CD14-positive monocyte (primary cell): Measurements from ENCODE around the gene PSD. TPM values are rescaled to one million over a fixed set of nuclear protein-coding genes. Genes with fewer than 3 reads are reported as not detected.

Experiments used
- DNase-seq, 3 donors: peaks; one replicate each; pipeline ENCODE4 v3.0.0-alpha.2; 2011 to 2022
- H2AFZ ChIP-seq: 2 replicates; pipeline ENCODE4 v1.6.0; 2012; ENCODE audit warnings: mild to moderate bottlenecking, low read depth, low read length, inconsistent platforms; ENCODE audit not compliant: insufficient read depth, poor library complexity, severe bottlenecking
- H3K27ac ChIP-seq, 2 donors: 1 replicate in 1 of 2; 2 replicates in 1 of 2; pipeline ENCODE4 v1.5.1; 2012 to 2013; ENCODE audit warnings: low read length in 2 of 2, control low read depth in 1 of 2, inconsistent platforms in 1 of 2, low read depth in 1 of 2, mild to moderate bottlenecking in 1 of 2
- H3K27me3 ChIP-seq, 2 donors: one replicate each; pipeline versions ENCODE4 v1.6.0 to v1.6.1; 2011 to 2013; ENCODE audit warnings: low read length in 2 of 2; ENCODE audit not compliant: control insufficient read depth in 2 of 2, insufficient read depth in 2 of 2
- H3K36me3 ChIP-seq, 2 donors: replicated peaks in 1 of 2; 1 replicate in 1 of 2; 2 replicates in 1 of 2; pipeline versions ENCODE4 v1.5.1 to v1.6.1; 2012 to 2013; ENCODE audit warnings: low read length in 2 of 2, control low read depth in 1 of 2, inconsistent platforms in 1 of 2, mild to moderate bottlenecking in 1 of 2; ENCODE audit not compliant: insufficient read depth in 2 of 2, control insufficient read depth in 1 of 2
- H3K4me1 ChIP-seq, 2 donors: 1 replicate in 1 of 2; 2 replicates in 1 of 2; pipeline versions ENCODE4 v1.5.1 to v1.6.1; 2012 to 2013; ENCODE audit warnings: low read length in 2 of 2, control low read depth in 1 of 2, inconsistent platforms in 1 of 2, mild to moderate bottlenecking in 1 of 2, moderate library complexity in 1 of 2; ENCODE audit not compliant: insufficient read depth in 2 of 2, control insufficient read depth in 1 of 2
- H3K4me2 ChIP-seq: replicated peaks from 2 replicates; pipeline ENCODE3; 2012; ENCODE audit warnings: low read length, moderate library complexity, mild to moderate bottlenecking; ENCODE audit not compliant: poor library complexity, severe bottlenecking; ENCODE audit errors: extremely low read depth
- H3K4me3 ChIP-seq, 3 experiments: fragments of 200-600 bp in 1 of 3; sonication (generic) in 1 of 3; replicated peaks in 1 of 3; 1 replicate in 2 of 3; 2 replicates in 1 of 3; pipeline ENCODE4 v1.5.1; 2011 to 2013; ENCODE audit warnings: low read length in 3 of 3, mild to moderate bottlenecking in 3 of 3, control low read depth in 2 of 3, low read depth in 2 of 3, inconsistent platforms in 1 of 3, moderate library complexity in 1 of 3
- H3K79me2 ChIP-seq: 2 replicates; pipeline ENCODE4 v1.6.0; 2012; ENCODE audit warnings: mild to moderate bottlenecking, control low read depth, inconsistent platforms, low read length, moderate library complexity; ENCODE audit not compliant: insufficient read depth
- H3K9ac ChIP-seq: 2 replicates; pipeline ENCODE4 v1.6.0; 2017; ENCODE audit warnings: low read length, mild to moderate bottlenecking; ENCODE audit not compliant: insufficient read depth, poor library complexity, severe bottlenecking
- H3K9me3 ChIP-seq, 2 donors: replicated peaks in 1 of 2; 1 replicate in 1 of 2; 2 replicates in 1 of 2; pipeline versions ENCODE4 v1.5.1 to v1.6.1; 2012 to 2013; ENCODE audit warnings: low read length in 2 of 2, control low read depth in 1 of 2; ENCODE audit not compliant: control insufficient read depth in 1 of 2, insufficient read depth in 1 of 2
- H4K20me1 ChIP-seq: 2 replicates; pipeline ENCODE4 v1.6.0; 2012; ENCODE audit warnings: mild to moderate bottlenecking, low read length, control low read depth, moderate library complexity; ENCODE audit not compliant: insufficient read depth
- H3K27ac Mint-ChIP-seq, 7 donors: one replicate each; pipeline ENCODE4 v1.8.0; 2020; ENCODE audit warnings: mild to moderate bottlenecking in 7 of 7, mixed read lengths in 7 of 7, moderate library complexity in 6 of 7, inconsistent platforms in 2 of 7
- H3K27me3 Mint-ChIP-seq, 3 donors: one replicate each; pipeline ENCODE4 v1.8.0; 2021 to 2022; ENCODE audit warnings: low read depth in 3 of 3, mild to moderate bottlenecking in 3 of 3, mixed read lengths in 3 of 3, moderate library complexity in 3 of 3, inconsistent platforms in 1 of 3
- H3K36me3 Mint-ChIP-seq, 2 donors: one replicate each; pipeline ENCODE4 v1.8.0; 2020; ENCODE audit warnings: mixed read lengths in 2 of 2, inconsistent platforms in 1 of 2, mild to moderate bottlenecking in 1 of 2
- H3K4me1 Mint-ChIP-seq: one replicate; pipeline ENCODE4 v1.8.0; 2020; ENCODE audit warnings: mild to moderate bottlenecking, mixed read lengths
- H3K4me3 Mint-ChIP-seq, 2 donors: one replicate each; pipeline ENCODE4 v1.8.0; 2020; ENCODE audit warnings: mild to moderate bottlenecking in 2 of 2, mixed read lengths in 2 of 2, moderate library complexity in 1 of 2
- H3K9me3 Mint-ChIP-seq, 7 donors: one replicate each; pipeline ENCODE4 v1.8.0; 2020 to 2022; ENCODE audit warnings: mixed read lengths in 7 of 7, mild to moderate bottlenecking in 6 of 7, moderate library complexity in 6 of 7, inconsistent platforms in 2 of 7
- CTCF ChIP-seq: fragments of 200-600 bp; IDR thresholded peaks from one replicate; pipeline ENCODE4 v1.8.0; 2022; ENCODE audit warnings: antibody characterized with exemption, mild to moderate bottlenecking
- WGBS: methylation state at CpG from one replicate; pipeline ENCODE4 v1.1.5; 2013; ENCODE audit warnings: missing lambda C conversion rate; ENCODE audit not compliant: insufficient coverage; 5-methylcytosine and 5-hydroxymethylcytosine counted together
- intact Hi-C, 2 donors: fragments of 100-400 bp; cut with micrococcal nuclease; formaldehyde crosslinking; loops; one replicate each; pipeline versions ENCODE4 v1.15.0 to v1.15.1; 2023
- polyA plus RNA-seq, 3 donors: library from polyadenylated mRNA; depleted of rRNA in 1 of 3; unstranded in 2 of 3; stranded (reverse) in 1 of 3; fragments of 300-500 nt in 2 of 3; fragments of >200 nt in 1 of 3; fragmentation: Illumina TruSeq in 2 of 3; gene quantifications; 1 replicate in 2 of 3; 2 replicates in 1 of 3; pipeline ENCODE4 v1.2.3, GENCODE V29; 2012 to 2021

PSD gene
- polyA plus RNA-seq, 3 donors, result 0.27 to 1.5 (median 1.1) TPM

- Histone ChIP-seq H3K9ac (no peak overlapping the region), H3K27ac (peak overlapping the region in 1 of 2 donors; percentile 12), H3K4me2 (no peak overlapping the region), H4K20me1 (no peaks in the 10 kb centered on the region), H3K9me3 (no peaks in the 10 kb centered on the region), H3K27me3 (peaks cover 0 to 4% of the 10 kb centered on the region in 2 donors), H3K36me3 (peaks cover 31 to 34% of the 10 kb centered on the region in 2 donors), H2AFZ (no peak overlapping the region), H3K4me3 (no peak overlapping the region), H3K79me2 (no peaks in the 10 kb centered on the region), H3K4me1 (peaks cover 10 to 11% of the 10 kb centered on the region in 2 donors)
- intact Hi-C loops, result no loop called here
- peak overlapping the region in 3 of 7 donors; percentile 40 to 74 (median 63) for H3K27ac Mint-ChIP-seq
- 67% methylated on average over 2 of the region's 4 CpGs for WGBS
- peaks cover 2 to 8% (median 3%) of the 10 kb centered on the region in 3 donors for H3K27me3 Mint-ChIP-seq
- peak in 2 of 3 donors; percentile 18 to 29 for DNase-seq
- peak overlapping the region in 1 of 2 donors; percentile 39 for H3K4me3 Mint-ChIP-seq
- peaks cover 27 to 33% of the 10 kb centered on the region in 2 donors for H3K36me3 Mint-ChIP-seq
- no peaks in the 10 kb centered on the region for H3K9me3 Mint-ChIP-seq
- H3K4me1 Mint-ChIP-seq, result peaks cover 12% of the 10 kb centered on the region
- no peak for TF ChIP-seq CTCF
These were observed 33.8 kb downstream of the PSD start for GRCh38 chr10:102384606-102385429.

GRCh38 chr10:102384053-102384452, 34.5 kb downstream of the PSD start:
- Histone ChIP-seq H4K20me1 (no peaks in the 10 kb centered on the region), H3K4me2 (no peak overlapping the region), H3K4me3 (no peak overlapping the region), H3K9me3 (no peaks in the 10 kb centered on the region), H3K4me1 (peaks cover 10 to 11% of the 10 kb centered on the region in 2 donors), H3K27ac (no peak overlapping the region), H3K36me3 (peaks cover 38 to 42% of the 10 kb centered on the region in 2 donors), H3K79me2 (no peaks in the 10 kb centered on the region), H2AFZ (no peak overlapping the region), H3K9ac (no peak overlapping the region), H3K27me3 (peaks cover 0 to 4% of the 10 kb centered on the region in 2 donors)
- no peaks in the 10 kb centered on the region for H3K9me3 Mint-ChIP-seq
- no peak overlapping the region for H3K4me3 Mint-ChIP-seq
- intact Hi-C loops, result no loop called here
- H3K4me1 Mint-ChIP-seq, result peaks cover 12% of the 10 kb centered on the region
- peak in 1 of 3 donors; percentile 14 for DNase-seq
- H3K36me3 Mint-ChIP-seq, result peaks cover 35 to 40% of the 10 kb centered on the region in 2 donors
- H3K27me3 Mint-ChIP-seq, result peaks cover 0 to 5% (median 3%) of the 10 kb centered on the region in 3 donors
- TF ChIP-seq CTCF, result peak; percentile 26
- WGBS, result 100% methylated on average over 1 of the region's 6 CpGs
- no peak overlapping the region for H3K27ac Mint-ChIP-seq
